ENCODE data around the gene ZBTB48.

ZBTB48 gene

DNA sequence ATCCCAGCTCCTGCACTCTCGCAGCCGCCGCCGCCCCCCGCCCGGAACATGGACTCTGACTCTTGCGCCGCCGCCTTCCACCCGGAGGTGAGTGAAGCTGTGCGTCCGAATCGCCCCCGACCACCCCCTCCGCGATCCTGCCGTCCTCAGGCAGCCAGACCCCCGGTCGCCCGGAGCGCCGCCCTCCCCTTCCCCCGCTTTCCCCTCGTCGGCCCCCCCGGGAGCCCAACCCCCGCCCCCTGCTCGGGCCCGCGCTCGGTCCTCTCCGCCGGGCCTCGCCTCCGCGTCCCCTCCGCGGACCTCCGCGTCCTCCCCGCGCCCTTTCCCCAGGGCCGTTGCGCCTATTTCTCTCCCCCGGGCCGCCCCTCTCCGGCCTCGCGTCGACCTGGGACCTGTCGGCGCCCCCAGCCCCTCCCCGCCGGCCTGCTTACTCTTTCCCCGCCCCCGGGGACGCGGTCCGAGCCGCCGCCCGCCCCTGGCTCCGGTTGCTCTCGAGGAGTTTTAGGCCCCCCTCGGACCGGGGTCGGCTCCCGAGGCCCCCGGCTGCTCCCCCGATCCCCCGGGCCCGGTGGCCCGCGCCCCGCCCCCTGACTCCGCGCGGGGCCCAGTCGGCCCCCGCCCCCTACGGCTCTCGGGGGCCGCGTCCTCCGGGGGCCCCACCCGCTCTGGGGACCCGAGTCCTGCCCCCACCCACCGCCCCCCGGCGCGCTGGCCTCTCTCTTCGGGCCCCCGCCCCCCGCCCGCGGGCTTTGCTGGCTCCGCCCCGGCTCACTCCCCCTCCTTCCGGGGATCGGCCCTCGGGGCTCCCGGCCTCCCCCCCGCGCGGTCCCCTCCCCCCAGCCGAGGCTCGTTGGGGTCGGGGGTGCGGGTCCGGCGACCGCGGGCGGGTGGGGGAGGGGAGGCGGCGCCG lies 34.5 kb downstream of the ZBTB48 start:
- FAIRE-seq = no peak

GRCh38 chr1:6614929-6615785 lies 35.4 kb downstream of the ZBTB48 start:
- no peak for FAIRE-seq

DNA sequence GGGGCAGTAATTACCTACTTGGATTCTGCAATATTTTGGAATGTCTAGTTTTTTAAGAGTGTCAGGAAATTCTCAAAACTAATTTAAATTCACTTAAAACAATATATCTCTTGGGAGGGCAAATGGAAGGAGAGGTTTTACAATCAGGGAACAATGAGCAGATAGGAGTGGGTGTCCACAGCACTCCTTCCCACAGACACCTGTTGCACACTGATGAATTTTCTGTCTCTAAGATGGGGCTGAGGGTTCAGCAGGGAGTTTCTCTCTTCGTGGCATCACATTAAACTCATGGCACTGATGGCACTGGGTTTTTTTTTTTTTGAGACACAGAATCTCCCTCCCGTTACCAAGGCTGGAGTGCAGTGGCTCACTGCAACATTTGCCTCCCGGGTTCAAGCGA lies 39.3 kb downstream of the ZBTB48 start:
- no peak for FAIRE-seq

- FAIRE-seq = no peak
These were observed 41.9 kb downstream of the ZBTB48 start for GRCh38 chr1:6621429-6622391.

- FAIRE-seq = no peak
These were observed 42.8 kb downstream of the ZBTB48 start for GRCh38 chr1:6622396-6623152.

DNA sequence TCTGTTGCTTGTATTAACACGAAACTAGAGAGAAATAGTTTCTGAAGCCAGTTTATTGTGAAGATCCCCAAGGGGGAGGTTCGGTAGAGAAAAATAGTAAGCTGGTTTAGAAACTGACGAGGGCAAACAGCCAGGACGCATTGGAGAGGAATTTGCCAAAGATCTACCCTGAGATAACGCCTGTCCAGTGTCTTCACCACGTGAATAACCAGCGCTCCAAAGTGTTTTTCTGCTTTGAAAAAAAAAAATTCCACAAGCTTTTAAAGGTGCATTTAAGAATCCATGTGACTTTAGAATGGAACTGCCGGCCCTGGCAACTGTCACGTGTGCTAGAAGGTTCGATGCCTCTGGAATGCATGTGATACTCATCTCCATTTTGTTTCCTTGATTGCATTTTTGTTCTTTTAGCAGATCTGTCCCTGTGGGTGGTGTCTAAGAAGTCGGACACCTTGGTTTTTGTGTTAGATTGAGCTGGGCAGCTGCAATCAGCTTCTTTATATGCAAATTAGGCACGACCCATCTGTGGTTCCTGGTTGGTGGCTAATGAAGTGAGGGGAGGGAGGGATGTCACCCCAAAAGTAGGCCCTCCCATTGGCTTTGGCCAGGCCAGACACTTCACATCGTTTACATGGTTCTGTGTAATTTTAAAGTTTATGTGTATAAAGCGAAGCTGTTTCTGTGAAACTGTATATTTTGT lies 43.6 kb downstream of the ZBTB48 start:
- no peak for FAIRE-seq

GRCh38 chr1:6624710-6625583 lies 45.2 kb downstream of the ZBTB48 start, which contains the start of gene THAP3:
Gene THAP3 (plus strand): TSS chr1:6624868. CDS start chr1:6625219, 351 bp downstream.
- no peak for FAIRE-seq

DNA sequence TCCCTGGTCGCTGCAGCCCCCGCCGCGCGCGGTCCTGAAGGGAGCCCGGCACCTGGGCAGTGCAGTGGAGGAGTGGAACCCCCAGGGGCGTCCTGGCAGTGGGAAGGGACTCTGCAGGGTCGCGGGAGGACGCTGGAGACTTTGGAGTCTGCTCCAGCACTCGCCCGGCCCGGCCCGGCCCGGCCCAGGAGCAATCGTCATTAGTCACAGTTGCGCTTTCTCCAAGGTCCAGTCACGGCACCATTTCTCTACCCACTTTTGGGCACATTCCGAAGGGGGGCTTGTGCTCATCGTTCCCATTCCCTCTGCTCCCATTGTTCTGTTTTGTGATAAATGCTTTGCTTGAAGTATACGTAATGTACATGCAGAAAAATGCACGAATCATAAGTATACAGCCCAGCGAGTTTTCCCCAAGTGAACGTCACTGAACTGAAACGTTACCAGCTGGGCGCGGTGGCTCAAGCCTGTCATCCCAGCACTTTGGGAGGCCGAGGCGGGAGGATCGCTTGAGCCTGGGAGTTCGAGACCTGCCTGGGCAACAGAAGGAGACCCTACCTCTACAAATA lies 45.9 kb downstream of the ZBTB48 start:
- no peak for FAIRE-seq

DNA sequence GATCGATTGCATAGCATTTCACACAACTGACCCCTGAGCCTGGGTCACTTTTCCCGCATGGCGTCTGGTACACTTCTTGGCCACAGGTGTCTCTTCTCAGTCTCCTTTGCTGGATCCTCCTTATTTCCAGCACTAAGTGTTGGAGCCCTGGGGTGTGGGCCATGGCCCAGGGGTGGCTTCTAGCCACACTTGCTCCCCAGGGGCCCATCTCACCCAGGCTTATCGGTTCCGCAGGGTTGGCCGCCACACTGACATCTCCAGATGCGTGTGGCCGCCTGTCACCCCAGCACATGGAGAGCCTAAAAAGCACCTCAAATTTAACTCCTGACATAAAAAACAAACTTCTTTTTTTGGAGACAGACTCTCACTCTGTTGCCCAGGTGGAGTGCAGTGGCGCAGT lies 47.2 kb downstream of the ZBTB48 start:
- FAIRE-seq = no peak

DNA sequence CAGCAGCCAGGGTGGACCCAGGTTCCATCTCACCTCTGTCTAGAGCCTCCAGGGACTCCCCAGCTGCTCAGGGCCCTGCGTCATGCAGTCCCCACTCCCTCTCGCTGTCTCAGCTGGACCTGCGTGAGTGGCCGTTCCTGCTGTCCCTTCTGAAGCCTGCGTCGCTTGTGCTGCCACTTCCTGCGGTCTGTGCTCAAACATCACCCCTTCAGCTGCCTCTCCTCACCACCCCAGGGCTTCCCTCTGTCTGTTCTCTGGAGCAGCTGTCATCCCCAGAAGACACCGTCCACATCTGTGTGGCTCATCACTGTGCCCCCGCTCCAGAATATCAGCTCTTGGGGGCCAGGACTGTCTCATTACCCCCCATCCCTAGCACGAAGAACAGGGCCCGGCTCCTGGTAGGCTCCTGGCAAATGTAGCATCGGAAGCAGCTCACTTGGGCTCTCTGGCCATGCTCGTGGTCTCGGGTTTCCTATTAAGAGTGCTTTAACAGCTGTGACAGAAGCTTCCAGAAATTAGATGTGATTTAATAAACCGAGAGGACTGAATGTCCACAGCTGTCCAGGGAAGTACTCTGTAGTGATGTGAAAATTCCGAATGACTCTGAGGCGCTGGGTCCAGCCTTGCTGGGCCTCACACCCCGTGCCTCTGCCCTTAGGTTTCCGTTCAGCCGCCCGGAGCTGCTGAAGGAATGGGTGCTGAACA lies 48.2 kb downstream of the ZBTB48 start:
- FAIRE-seq = no peak

- FAIRE-seq = no peak
These were observed 49.2 kb downstream of the ZBTB48 start for GRCh38 chr1:6628971-6629479.

DNA sequence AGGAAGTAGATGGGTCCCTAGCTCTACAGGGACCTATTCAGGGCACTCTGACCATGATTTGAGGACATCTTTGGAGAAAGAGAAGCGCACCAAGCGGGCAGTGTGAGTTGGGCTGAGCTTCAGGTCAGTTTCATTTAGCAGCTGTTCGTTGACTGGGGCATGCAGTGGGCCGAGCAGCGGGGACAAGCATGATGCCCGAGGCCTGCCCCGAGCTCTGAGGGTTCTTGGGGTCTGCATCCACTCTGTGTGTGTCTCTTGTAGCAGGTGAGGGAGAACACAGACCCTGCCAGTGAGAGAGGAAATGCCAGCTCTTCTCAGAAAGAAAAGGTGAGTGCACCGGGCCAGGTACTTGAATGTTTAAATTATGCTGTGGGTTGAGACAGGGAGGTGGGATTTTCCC lies 50.2 kb downstream of the ZBTB48 start:
- no peak for FAIRE-seq

DNA sequence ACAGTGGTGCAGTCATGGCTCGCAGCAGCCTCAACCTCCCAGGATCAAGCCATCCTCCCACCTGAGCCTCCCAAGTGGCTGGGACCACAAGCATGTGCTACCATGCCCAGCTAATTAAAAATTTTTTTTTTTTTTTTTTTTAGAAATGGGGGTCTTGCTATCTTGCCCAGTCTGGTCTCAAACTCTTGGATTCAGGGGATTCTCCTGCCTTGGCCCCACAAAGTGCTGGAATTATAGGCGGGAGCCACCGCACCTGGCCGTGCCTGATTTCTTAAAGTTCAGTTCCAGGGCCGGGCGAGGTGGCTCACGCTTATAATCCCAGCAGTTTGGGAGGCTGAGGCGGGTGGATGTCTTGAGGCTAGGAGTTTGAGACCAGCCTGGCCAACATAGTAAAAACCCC lies 51.3 kb downstream of the ZBTB48 start:
- FAIRE-seq = no peak

DNA sequence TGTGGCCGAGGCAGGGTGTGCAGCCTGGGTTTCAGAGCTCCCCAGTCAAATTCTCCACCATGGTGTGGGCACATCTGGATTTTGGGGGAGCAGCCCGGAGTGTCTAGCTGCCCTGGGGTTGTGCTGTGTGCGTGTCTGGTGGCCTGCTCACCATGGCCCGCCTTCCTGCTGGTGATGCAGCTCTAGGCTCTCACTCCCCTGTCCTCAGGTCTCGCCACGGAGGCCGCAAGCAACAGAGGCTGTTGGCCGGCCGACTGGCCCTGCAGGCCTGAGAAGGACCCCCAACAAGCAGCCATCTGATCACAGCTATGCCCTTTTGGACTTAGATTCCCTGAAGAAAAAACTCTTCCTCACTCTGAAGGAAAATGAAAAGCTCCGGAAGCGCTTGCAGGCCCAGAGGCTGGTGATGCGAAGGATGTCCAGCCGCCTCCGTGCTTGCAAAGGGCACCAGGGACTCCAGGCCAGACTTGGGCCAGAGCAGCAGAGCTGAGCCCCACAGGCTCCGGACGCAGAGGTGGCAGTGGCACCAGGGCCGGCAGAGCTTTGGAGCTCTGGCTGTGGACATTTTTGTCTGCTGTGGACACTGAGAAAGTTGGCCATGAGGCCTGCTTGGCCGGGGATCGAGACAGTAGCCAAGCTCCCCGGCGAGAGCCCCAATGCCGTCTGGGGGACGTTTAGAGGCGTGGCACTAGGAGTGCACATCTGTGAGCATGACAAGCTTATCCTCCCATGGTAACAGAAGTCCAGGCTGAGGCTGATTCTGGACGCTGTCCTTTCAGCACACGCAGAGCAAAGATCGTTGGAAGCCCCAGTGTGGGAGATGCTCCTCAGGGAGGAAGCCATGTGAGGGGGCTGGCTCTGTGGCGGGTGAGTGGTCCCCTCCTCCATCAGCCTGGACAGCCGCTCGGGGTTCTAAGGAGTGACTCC lies 53.1 kb downstream of the ZBTB48 start:
- no peak for FAIRE-seq

DNA sequence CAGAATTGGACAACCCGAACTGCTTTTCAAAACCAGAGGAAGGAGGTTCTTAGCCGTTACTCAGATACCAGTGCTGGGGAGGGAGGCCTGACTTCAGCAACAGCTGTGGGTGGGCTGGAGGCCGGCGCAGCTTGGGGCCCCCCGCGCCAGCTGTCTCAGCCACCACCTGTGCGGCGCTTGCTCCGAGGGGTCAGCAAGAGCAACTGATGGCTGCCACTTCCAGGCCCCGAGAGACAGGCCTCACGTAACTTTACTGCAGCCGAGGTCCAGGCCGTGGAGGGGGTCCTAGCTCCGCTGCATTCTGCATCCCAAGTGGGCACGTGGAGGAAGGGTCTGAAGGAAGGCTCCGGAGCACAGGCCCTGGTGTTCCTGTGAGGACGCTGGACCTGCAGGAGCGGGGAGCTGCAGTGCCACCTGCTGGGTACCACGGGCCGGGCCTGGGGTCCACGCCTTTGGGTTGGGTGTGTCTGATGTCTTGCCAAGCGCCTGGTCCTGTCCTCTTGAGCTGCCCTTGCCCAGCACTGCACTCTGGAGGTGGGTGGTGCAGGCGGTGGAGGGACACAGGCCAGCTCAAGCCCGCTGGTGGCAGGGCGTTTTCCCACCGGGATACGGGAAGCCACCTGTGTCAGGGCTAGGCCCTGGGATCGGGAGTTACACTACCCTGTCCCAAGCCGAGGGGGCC lies 54.7 kb downstream of the ZBTB48 start:
- no peak for FAIRE-seq

- no peak for FAIRE-seq
These were observed 55.5 kb downstream of the ZBTB48 start for GRCh38 chr1:6635161-6635909.
